K562 (cell line): ENCODE results near the gene FIZ1.

Source experiments
- MAZ ChIP-seq, 2 experiments: fragments of 450-650 bp in 1 of 2; sonication (generic) in 1 of 2; formaldehyde crosslinking; IDR thresholded peaks in 1 of 2; conservative IDR thresholded peaks in 1 of 2; 2 replicates each; pipeline versions ENCODE4 v1.4.0 to v1.5.0; 2020; ENCODE audit warnings: mild to moderate bottlenecking in 1 of 2, missing genetic modification reagents in 1 of 2
- POU5F1 ChIP-seq: fragments of 150-350 bp; IDR thresholded peaks from 2 replicates; pipeline ENCODE4 v1.6.1; 2014; ENCODE audit warnings: borderline replicate concordance, low read length, low read depth, mild to moderate bottlenecking; ENCODE audit not compliant: partially characterized antibody
- ZKSCAN8 ChIP-seq: fragments of 200-800 bp; sonication (Bioruptor generic); IDR thresholded peaks from 2 replicates; pipeline ENCODE4 v1.6.1; 2016; ENCODE audit warnings: missing genetic modification characterization, missing compliant biosample characterization
- ZNF785 ChIP-seq: fragments of 250-450 bp; sonication (Bioruptor Pico); IDR thresholded peaks from 2 replicates; pipeline ENCODE4 v1.4.0; 2020; ENCODE audit warnings: mild to moderate bottlenecking
- ZSCAN29 ChIP-seq: fragments of 450-650 bp; IDR thresholded peaks from 2 replicates; pipeline ENCODE4 v1.6.1; 2017
- ZZZ3 ChIP-seq: fragments of 450-650 bp; IDR thresholded peaks from 2 replicates; pipeline ENCODE4 v1.6.1; 2016; ENCODE audit warnings: antibody characterized with exemption, mild to moderate bottlenecking, moderate library complexity
- TF ChIP-seq, protein P1 (sequence below): sonication (generic); formaldehyde crosslinking; IDR thresholded peaks from 2 replicates; pipeline ENCODE4 v1.8.1; 2023; ENCODE audit warnings: mild to moderate bottlenecking, missing genetic modification reagents

DNA sequence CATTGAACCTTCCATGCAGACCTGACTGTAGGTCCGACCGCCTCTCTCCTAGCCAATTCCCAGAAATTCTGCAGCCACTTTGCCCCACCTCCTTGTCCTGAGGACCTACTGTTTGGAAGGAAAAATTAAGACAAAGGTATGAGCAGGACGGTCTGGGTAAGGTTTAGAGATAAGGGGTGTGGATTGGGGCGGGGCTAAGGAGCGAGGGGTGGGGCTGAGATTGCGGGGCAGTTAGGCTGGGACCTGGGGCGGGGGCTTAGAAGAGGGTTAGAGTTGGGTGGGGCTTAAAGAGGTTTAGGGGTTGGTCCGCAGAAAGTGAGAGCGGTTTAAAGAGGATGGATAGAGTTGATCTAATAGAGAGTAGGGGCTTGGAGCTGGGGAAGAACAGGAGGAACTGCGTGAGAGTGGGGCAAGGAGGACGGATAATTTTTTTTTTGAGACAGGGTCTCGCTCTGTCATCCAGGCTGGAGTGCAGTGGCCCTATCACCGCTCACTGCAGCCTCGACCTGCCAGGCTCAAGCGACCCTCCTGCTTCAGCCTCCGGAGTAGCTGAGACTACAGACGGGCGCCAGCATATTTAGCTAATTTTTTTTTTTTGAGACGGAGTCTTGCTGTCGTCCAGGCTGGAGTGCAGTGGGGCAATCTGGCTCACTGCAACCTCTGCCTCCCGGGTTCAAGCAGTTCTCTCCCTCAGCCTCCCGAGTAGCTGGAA is 4.4 kb upstream of the FIZ1 start:
- no peak for TF ChIP-seq ZNF785 (CRISPR knock-in tag)
- no peak for TF ChIP-seq POU5F1
- TF ChIP-seq ZSCAN29: no peak
- TF ChIP-seq, protein P1, sequence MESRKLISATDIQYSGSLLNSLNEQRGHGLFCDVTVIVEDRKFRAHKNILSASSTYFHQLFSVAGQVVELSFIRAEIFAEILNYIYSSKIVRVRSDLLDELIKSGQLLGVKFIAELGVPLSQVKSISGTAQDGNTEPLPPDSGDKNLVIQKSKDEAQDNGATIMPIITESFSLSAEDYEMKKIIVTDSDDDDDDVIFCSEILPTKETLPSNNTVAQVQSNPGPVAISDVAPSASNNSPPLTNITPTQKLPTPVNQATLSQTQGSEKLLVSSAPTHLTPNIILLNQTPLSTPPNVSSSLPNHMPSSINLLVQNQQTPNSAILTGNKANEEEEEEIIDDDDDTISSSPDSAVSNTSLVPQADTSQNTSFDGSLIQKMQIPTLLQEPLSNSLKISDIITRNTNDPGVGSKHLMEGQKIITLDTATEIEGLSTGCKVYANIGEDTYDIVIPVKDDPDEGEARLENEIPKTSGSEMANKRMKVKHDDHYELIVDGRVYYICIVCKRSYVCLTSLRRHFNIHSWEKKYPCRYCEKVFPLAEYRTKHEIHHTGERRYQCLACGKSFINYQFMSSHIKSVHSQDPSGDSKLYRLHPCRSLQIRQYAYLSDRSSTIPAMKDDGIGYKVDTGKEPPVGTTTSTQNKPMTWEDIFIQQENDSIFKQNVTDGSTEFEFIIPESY: no peak
- TF ChIP-seq MAZ (CRISPR knock-in tag; conservative IDR thresholded peaks at IDR 0.05 in 1 of 2, IDR thresholded peaks at IDR 0.05 in 1 of 2): no peak
- TF ChIP-seq ZZZ3: no peak
- TF ChIP-seq ZKSCAN8 (CRISPR knock-in tag): no peak
